Measurements from ENCODE around the gene CCDC97.

CCDC97 gene

GRCh38 chr19:41353466-41354342, 43.7 kb downstream of the CCDC97 start, which contains the start of gene TGFB1:
Gene TGFB1, minus strand, starts transcription at chr19:41353922. Its CDS starts 878 bp downstream, at chr19:41353044.
- Histone ChIP-seq H4K20me1 (ENCODE audit: insufficient read depth, low read length) (peaks cover 25% of the 10 kb centered on the region), H3K36me3 (replicated peaks; ENCODE audit: low read depth, low read length) (peaks cover 22% of the 10 kb centered on the region), H3K27me3 (ENCODE audit: low read depth, low read length) (no peaks in the 10 kb centered on the region), H3K27ac (ENCODE audit: low read length) (peak within 1 kb of the TSS; percentile 72), H3K9ac (ENCODE audit: low read length) (peak within 1 kb of the TSS; percentile 98), H3K4me2 (ENCODE audit: low read length) (peak within 1 kb of the TSS; percentile 69), H3K4me3 (ENCODE audit: low read length) (peak within 1 kb of the TSS; percentile 92), H3K79me2 (ENCODE audit: low read length) (peaks cover 50% of the 10 kb centered on the region), H3K9me3 (ENCODE audit: insufficient read depth, low read length) (no peaks in the 10 kb centered on the region), H2AFZ (ENCODE audit: low read depth, low read length) (no peak within 1 kb of the TSS), H3K4me1 (ENCODE audit: low read length) (peaks cover 21% of the 10 kb centered on the region)
- no peak for TF ChIP-seq EZH2phosphoT487 (IDR thresholded peaks at IDR 0.05; ENCODE audit: low read depth)
- TF ChIP-seq, protein P1, sequence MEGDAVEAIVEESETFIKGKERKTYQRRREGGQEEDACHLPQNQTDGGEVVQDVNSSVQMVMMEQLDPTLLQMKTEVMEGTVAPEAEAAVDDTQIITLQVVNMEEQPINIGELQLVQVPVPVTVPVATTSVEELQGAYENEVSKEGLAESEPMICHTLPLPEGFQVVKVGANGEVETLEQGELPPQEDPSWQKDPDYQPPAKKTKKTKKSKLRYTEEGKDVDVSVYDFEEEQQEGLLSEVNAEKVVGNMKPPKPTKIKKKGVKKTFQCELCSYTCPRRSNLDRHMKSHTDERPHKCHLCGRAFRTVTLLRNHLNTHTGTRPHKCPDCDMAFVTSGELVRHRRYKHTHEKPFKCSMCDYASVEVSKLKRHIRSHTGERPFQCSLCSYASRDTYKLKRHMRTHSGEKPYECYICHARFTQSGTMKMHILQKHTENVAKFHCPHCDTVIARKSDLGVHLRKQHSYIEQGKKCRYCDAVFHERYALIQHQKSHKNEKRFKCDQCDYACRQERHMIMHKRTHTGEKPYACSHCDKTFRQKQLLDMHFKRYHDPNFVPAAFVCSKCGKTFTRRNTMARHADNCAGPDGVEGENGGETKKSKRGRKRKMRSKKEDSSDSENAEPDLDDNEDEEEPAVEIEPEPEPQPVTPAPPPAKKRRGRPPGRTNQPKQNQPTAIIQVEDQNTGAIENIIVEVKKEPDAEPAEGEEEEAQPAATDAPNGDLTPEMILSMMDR (IDR thresholded peaks at IDR 0.05; ENCODE audit: low read depth, low read length), result peak; percentile 89

DNA sequence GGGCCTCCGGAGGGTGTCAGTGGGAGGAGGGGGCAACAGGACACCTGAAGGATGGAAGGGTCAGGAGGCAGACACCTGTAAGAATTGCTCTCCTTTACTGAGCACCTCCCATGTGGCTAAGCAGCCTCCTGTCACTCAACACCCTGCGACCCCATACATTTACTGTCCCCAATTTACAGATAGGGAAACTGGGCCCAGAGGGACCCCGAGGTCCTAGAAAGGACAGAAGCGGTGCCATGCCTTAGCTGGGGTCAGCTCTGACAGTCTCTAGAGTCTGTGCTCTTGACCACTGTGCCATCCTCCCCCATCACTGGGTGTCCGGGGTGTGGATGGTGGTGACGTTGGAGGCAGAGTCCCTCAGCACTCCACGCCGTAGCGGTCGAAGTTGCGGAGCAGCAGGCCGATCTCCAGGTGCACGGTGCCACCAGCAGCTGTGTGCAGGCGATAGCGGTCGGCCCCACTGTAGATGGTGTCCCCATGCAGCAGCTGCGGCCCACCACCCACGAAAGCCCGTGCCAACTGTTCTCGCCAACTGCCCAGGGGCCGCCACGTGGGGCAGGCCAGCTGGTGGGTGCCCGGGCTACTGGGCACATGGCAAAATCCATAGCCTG, 44.5 kb downstream of the CCDC97 start:
- H2AFZ ChIP-seq (ENCODE audit: low read depth, low read length), result no peak overlapping the region
- H3K79me2 ChIP-seq (ENCODE audit: low read length), result peaks cover 42% of the 10 kb centered on the region
- H3K36me3 ChIP-seq (replicated peaks; ENCODE audit: low read depth, low read length), result peaks cover 14% of the 10 kb centered on the region
- H4K20me1 ChIP-seq (ENCODE audit: insufficient read depth, low read length), result peaks cover 18% of the 10 kb centered on the region
- peaks cover 18% of the 10 kb centered on the region for H3K4me1 ChIP-seq (ENCODE audit: low read length)
- H3K27ac ChIP-seq (ENCODE audit: low read length), result no peak overlapping the region
- H3K4me3 ChIP-seq (ENCODE audit: low read length), result peak overlapping the region; percentile 92
- peak overlapping the region; percentile 98; the same call in 1 of the 2 replicates for H3K9ac ChIP-seq (ENCODE audit: low read length)
- TF ChIP-seq EZH2phosphoT487 (IDR thresholded peaks at IDR 0.05; ENCODE audit: low read depth), result no peak
- TF ChIP-seq, protein P1 (IDR thresholded peaks at IDR 0.05; ENCODE audit: low read depth, low read length), result no peak
- peak overlapping the region; percentile 55 for H3K4me2 ChIP-seq (ENCODE audit: low read length)
- H3K9me3 ChIP-seq (ENCODE audit: insufficient read depth, low read length), result no peaks in the 10 kb centered on the region
- H3K27me3 ChIP-seq (ENCODE audit: low read depth, low read length), result no peaks in the 10 kb centered on the region

DNA sequence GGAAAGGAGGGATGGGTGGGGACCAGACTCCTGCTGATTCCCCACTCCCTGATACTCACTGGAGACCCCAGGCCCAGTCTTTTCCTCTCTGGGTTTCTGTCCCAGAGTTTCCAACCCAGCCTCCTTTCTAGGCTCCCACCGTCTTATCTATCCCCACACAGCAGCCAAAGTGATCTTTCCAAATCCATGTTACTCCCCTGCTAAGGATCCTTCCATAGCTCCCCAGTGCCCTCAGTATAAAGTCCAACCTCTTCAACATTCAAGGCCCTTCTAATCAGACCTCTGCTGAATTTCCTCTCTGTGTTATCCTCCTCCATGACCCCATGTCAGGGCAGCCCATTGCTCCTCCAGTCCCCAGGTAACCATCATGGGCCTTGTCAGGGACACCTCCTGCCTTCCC, 45.1 kb downstream of the CCDC97 start:
- Histone ChIP-seq H3K4me2 (ENCODE audit: low read length) (no peak overlapping the region), H2AFZ (ENCODE audit: low read depth, low read length) (no peak overlapping the region), H3K79me2 (ENCODE audit: low read length) (peaks cover 37% of the 10 kb centered on the region), H3K9ac (ENCODE audit: low read length) (no peak overlapping the region), H3K36me3 (replicated peaks; ENCODE audit: low read depth, low read length) (peaks cover 8% of the 10 kb centered on the region), H3K9me3 (ENCODE audit: insufficient read depth, low read length) (no peaks in the 10 kb centered on the region), H4K20me1 (ENCODE audit: insufficient read depth, low read length) (peaks cover 12% of the 10 kb centered on the region), H3K27me3 (ENCODE audit: low read depth, low read length) (no peaks in the 10 kb centered on the region), H3K27ac (ENCODE audit: low read length) (no peak overlapping the region), H3K4me3 (ENCODE audit: low read length) (no peak overlapping the region), H3K4me1 (ENCODE audit: low read length) (peaks cover 14% of the 10 kb centered on the region)
- TF ChIP-seq EZH2phosphoT487 (IDR thresholded peaks at IDR 0.05; ENCODE audit: low read depth), result no peak
- TF ChIP-seq, protein P1 (IDR thresholded peaks at IDR 0.05; ENCODE audit: low read depth, low read length), result no peak

DNA sequence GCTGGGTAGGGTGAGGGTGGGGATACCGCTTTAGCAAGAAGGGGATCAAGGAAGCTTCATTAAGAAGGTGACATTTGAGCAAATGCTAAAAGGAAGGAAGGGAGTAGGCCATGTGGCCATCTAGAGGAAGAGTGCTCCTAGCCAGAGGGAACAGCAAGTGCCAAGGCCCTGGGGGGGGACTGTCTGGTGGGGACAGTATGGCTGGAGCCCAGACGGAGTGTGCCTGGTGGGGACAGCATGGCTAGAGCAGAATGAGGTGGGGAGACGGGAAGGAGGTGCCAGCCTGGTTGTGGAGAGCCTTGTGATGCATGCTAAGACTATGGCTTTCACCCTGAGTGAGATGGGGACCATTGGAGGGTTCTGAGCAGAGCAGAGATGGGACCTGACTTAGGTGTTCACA, 45.8 kb downstream of the CCDC97 start:
- Histone ChIP-seq H3K9ac (ENCODE audit: low read length) (no peak overlapping the region), H3K4me1 (ENCODE audit: low read length) (peaks cover 10% of the 10 kb centered on the region), H3K9me3 (ENCODE audit: insufficient read depth, low read length) (no peaks in the 10 kb centered on the region), H3K27ac (ENCODE audit: low read length) (no peak overlapping the region), H3K27me3 (ENCODE audit: low read depth, low read length) (no peaks in the 10 kb centered on the region), H3K36me3 (replicated peaks; ENCODE audit: low read depth, low read length) (peaks cover 7% of the 10 kb centered on the region), H2AFZ (ENCODE audit: low read depth, low read length) (no peak overlapping the region), H3K4me3 (ENCODE audit: low read length) (no peak overlapping the region), H3K79me2 (ENCODE audit: low read length) (peaks cover 29% of the 10 kb centered on the region), H4K20me1 (ENCODE audit: insufficient read depth, low read length) (peaks cover 5% of the 10 kb centered on the region), H3K4me2 (ENCODE audit: low read length) (no peak overlapping the region)
- TF ChIP-seq, protein P1 (IDR thresholded peaks at IDR 0.05; ENCODE audit: low read depth, low read length), result no peak
- TF ChIP-seq EZH2phosphoT487 (IDR thresholded peaks at IDR 0.05; ENCODE audit: low read depth), result no peak

Data from OCI-LY3 (cell line).